Gastrocnemius medialis (tissue), 4 donors: ENCODE data around the gene MTFMT. TPM values are rescaled to one million over a fixed set of nuclear protein-coding genes. Genes with fewer than 3 reads are reported as not detected.
"Not testable (repeated sequence)": the region's sequence is repeated elsewhere in the genome, so short reads cannot be mapped to it uniquely, and the experiment has no call there.

Experiments used
- ATAC-seq, 2 donors: fragments of 150-250 bp; one replicate each; pipeline ENCODE4 v1.9.1; 2016
- DNase-seq, 2 donors: peaks; one replicate each; pipeline ENCODE4 v3.0.0-alpha.2; 2019
- H3K27ac ChIP-seq, 4 donors: fragments of 200-600 bp; sonication (generic); 1 replicate in 1 of 4; 2 replicates in 3 of 4; pipeline ENCODE4 v1.5.1; 2016 to 2018; ENCODE audit warnings: mild to moderate bottlenecking in 2 of 4, moderate library complexity in 1 of 4
- H3K27me3 ChIP-seq, 3 donors: fragments of 200-600 bp; sonication (generic) in 2 of 3; 1 replicate in 1 of 3; 2 replicates in 2 of 3; pipeline versions ENCODE4 v1.5.1 to v1.6.0; 2016 to 2019; ENCODE audit warnings: mild to moderate bottlenecking in 1 of 3, moderate library complexity in 1 of 3
- H3K36me3 ChIP-seq, 2 donors: fragments of 200-600 bp; sonication (generic) in 1 of 2; one replicate each; pipeline ENCODE4 v1.5.1; 2017 to 2018
- H3K4me1 ChIP-seq, 2 donors: fragments of 200-600 bp; sonication (generic) in 1 of 2; one replicate each; pipeline ENCODE4 v1.5.1; 2016 to 2017; ENCODE audit warnings: mild to moderate bottlenecking in 2 of 2
- H3K4me3 ChIP-seq, 4 donors: fragments of 200-600 bp; sonication (generic) in 3 of 4; 1 replicate in 1 of 4; 2 replicates in 3 of 4; pipeline ENCODE4 v1.5.1; 2016 to 2019; ENCODE audit warnings: mild to moderate bottlenecking in 2 of 4
- H3K9me3 ChIP-seq, 3 donors: fragments of 200-600 bp; sonication (generic) in 2 of 3; 1 replicate in 1 of 3; 2 replicates in 2 of 3; pipeline ENCODE4 v1.5.1; 2016 to 2019
- POLR2A ChIP-seq, 2 donors: fragments of 450-650 bp; IDR thresholded peaks; one replicate each; pipeline ENCODE4 v1.6.1; 2017; ENCODE audit warnings: antibody characterized with exemption in 2 of 2, mild to moderate bottlenecking in 2 of 2, moderate library complexity in 2 of 2
- in situ Hi-C, 4 donors: fragments of 200-750 bp; cut with MboI; loops; one replicate each; pipeline versions ENCODE4 v1.15.0 to v1.8.0; 2017; ENCODE audit warnings: low sequenced_read_pairs in 4 of 4
- intact Hi-C: fragments of 100-400 bp; cut with DNase I; formaldehyde crosslinking; loops from one replicate; pipeline ENCODE4 v1.15.1; 2023; ENCODE audit warnings: low total_unique reads
- total RNA-seq, 4 donors: library from RNA; depleted of rRNA; stranded (reverse); fragments of >200 nt; gene quantifications; one replicate each; pipeline versions ENCODE4 v1.1.0 to v1.2.3, GENCODE V29; 2016
- TF ChIP-seq, protein P1 (sequence below), 5 experiments: fragments of 450-650 bp in 3 of 5; fragments of 200-600 bp in 2 of 5; sonication (generic) in 2 of 5; IDR thresholded peaks in 4 of 5; conservative IDR thresholded peaks in 1 of 5; 1 replicate in 4 of 5; 2 replicates in 1 of 5; pipeline ENCODE4 v1.5.1; 2016 to 2019; ENCODE audit warnings: antibody characterized with exemption in 5 of 5, mild to moderate bottlenecking in 3 of 5, moderate library complexity in 3 of 5

The MTFMT gene
- total RNA-seq, 4 donors from 2014 or later: 17.3 to 34.0 (median 27.9) TPM

DNA sequence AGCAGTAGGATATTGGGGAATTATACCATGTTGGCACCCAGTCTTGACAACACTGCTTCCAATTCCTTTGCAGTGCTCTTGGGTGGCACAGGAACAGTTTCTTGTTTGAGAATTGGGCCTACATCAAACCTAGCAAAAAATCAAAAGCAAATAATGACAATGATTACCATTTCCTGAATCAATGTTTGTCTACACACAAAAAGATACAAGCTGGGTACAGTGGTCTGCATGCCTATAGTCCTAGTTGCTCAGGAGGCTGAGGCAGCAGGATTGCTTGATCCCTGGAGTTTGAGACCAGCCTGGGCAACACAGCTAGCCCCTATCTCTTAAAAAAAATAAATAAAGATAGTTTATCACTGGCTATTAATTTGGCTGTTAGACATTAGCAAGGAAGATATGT lies 8.0 kb downstream of the MTFMT start:
- no peak for DNase-seq
- in situ Hi-C loops (no loop called here), intact Hi-C loops (no loop called here)
- H3K27ac ChIP-seq: no peak overlapping the region
- peaks cover 5 to 13% of the 10 kb centered on the region in 2 donors for H3K4me1 ChIP-seq
- no peak for ATAC-seq
- no peak for TF ChIP-seq POLR2A (IDR thresholded peaks at IDR 0.05)
- H3K27me3 ChIP-seq: no peaks in the 10 kb centered on the region
- no peak overlapping the region for H3K4me3 ChIP-seq
- H3K9me3 ChIP-seq: no peaks in the 10 kb centered on the region
- H3K36me3 ChIP-seq: peaks cover 0 to 69% of the 10 kb centered on the region in 2 donors

DNA sequence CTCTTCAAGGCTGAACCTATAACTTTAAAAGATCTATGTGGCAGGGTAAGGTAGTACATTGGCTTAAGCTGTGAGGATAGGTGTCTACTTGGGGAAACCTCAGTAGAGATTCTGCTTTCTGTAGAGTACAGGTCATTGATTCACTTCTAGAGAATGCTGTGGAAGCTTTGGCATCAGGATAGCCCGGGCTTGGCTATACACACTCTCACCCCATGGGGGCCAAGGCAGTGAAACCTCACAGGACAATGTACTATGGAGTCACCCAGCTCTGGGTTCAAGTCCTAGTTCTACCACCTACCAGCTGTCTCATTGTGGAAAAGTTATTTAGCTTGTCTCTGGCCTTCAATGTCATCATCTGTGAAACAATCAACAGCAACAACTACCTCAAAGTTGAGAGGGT lies 9.0 kb downstream of the MTFMT start:
- ATAC-seq (no peak), DNase-seq (no peak)
- TF ChIP-seq POLR2A (IDR thresholded peaks at IDR 0.05): no peak
- TF ChIP-seq, protein P1, sequence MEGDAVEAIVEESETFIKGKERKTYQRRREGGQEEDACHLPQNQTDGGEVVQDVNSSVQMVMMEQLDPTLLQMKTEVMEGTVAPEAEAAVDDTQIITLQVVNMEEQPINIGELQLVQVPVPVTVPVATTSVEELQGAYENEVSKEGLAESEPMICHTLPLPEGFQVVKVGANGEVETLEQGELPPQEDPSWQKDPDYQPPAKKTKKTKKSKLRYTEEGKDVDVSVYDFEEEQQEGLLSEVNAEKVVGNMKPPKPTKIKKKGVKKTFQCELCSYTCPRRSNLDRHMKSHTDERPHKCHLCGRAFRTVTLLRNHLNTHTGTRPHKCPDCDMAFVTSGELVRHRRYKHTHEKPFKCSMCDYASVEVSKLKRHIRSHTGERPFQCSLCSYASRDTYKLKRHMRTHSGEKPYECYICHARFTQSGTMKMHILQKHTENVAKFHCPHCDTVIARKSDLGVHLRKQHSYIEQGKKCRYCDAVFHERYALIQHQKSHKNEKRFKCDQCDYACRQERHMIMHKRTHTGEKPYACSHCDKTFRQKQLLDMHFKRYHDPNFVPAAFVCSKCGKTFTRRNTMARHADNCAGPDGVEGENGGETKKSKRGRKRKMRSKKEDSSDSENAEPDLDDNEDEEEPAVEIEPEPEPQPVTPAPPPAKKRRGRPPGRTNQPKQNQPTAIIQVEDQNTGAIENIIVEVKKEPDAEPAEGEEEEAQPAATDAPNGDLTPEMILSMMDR (IDR thresholded peaks at IDR 0.05 in 4 of 5, conservative IDR thresholded peaks at IDR 0.05 in 1 of 5): no peak
- intact Hi-C loops: no loop called here
- peaks cover 0 to 73% of the 10 kb centered on the region in 2 donors for H3K36me3 ChIP-seq
- no peak overlapping the region for H3K4me3 ChIP-seq
- peaks cover 5 to 13% of the 10 kb centered on the region in 2 donors for H3K4me1 ChIP-seq
- no peaks in the 10 kb centered on the region for H3K27me3 ChIP-seq
- no peaks in the 10 kb centered on the region for H3K9me3 ChIP-seq
- H3K27ac ChIP-seq: no peak overlapping the region
- in situ Hi-C loops: no loop called here

DNA sequence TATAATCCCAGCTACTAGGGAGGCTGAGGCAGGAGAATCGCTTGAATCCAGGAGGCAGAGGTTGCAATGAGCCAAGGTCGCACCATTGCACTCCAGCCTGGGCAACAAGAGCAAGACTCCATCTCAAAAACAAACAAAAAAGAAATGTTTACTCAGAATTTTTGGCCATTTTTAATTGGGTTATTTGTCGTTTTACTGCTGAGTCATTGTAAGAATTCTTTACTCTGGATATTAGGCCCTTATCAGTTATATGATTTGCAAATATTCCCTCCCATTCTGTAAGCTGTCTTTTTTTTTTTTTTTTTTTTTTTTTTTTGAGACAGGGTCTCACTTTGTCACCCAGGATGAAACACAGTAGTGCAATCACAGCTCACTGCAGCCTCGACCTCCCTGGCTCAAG lies 18.2 kb downstream of the MTFMT start:
- H3K9me3 ChIP-seq, H3K27me3 ChIP-seq, ATAC-seq, in situ Hi-C loops, DNase-seq, H3K4me3 ChIP-seq, H3K27ac ChIP-seq, H3K4me1 ChIP-seq, intact Hi-C loops: not testable (repeated sequence)
- H3K36me3 ChIP-seq: peaks cover 0 to 50% of the 10 kb centered on the region in 2 donors

DNA sequence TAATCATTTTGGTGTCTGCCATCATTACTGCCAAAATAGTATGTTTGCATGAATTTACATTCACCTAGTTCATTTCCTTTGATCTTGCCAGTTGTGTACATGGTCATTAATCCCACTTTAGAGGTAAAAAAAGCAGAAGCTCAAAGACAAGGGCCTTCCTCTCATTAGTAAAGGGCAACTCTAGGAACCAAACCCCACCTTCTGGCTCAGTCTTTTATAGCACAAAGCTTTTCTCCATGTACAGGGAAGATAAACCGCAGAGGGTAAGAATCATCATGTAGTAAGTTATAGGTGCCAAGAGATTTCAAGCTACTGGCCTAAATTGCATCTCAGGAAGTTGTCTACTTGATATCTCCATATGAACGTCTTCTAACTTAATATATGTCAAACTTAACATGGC lies 20.5 kb downstream of the MTFMT start:
- intact Hi-C loops: no loop called here
- Histone ChIP-seq H3K4me1 (no peaks in the 10 kb centered on the region), H3K4me3 (no peak overlapping the region), H3K27ac (no peak overlapping the region), H3K36me3 (peaks cover 2 to 41% of the 10 kb centered on the region in 2 donors), H3K9me3 (no peaks in the 10 kb centered on the region), H3K27me3 (no peaks in the 10 kb centered on the region)
- no peak for ATAC-seq
- no peak for DNase-seq
- TF ChIP-seq, protein P1 (IDR thresholded peaks at IDR 0.05 in 4 of 5, conservative IDR thresholded peaks at IDR 0.05 in 1 of 5): no peak
- no peak for TF ChIP-seq POLR2A (IDR thresholded peaks at IDR 0.05)
- in situ Hi-C loops: no loop called here

DNA sequence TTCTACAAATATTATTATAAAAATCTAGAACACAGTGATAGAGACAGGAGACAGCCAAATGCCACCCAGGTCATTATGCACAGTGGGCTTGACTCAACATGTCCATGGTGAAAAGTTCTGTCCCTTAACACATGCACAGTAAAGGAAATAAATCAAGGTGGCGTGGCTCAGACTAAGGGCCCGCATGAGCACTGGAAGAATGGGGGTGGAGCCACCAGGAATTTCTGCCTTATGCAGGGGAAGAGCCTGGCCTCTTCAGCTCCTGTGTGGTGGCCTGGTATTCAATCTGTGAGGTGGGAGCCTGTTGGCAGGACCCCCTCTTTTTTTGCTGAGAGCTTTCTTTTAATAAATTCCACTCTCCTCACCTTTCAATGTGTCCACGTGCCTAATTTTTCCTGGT lies 22.6 kb downstream of the MTFMT start:
- Histone ChIP-seq H3K27me3 (no peaks in the 10 kb centered on the region), H3K36me3 (peaks cover 2 to 45% of the 10 kb centered on the region in 2 donors), H3K4me3 (no peak overlapping the region), H3K4me1 (no peaks in the 10 kb centered on the region), H3K27ac (no peak overlapping the region), H3K9me3 (no peaks in the 10 kb centered on the region)
- ATAC-seq: no peak
- DNase-seq: no peak
- TF ChIP-seq, protein P1 (IDR thresholded peaks at IDR 0.05 in 4 of 5, conservative IDR thresholded peaks at IDR 0.05 in 1 of 5): no peak
- no peak for TF ChIP-seq POLR2A (IDR thresholded peaks at IDR 0.05)
- intact Hi-C loops (no loop called here), in situ Hi-C loops (no loop called here)

DNA sequence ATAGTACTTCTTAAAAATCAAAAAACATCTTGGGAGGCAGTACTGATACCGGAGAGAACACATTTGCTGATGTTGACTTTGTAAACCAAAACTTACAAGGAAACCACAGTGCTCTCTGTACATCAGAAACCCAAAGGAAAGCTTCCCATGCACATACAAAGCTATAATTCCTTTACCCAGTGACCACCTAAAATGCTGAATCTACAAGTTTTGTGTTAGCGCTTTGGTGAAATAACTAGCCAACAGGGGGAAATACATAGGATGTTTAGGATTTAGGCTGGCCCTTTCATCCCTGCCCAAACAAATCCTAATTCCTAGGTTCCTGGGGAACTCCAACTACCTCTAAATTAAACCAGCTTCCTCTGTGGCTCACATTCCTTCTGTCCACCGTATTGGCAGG lies 24.4 kb downstream of the MTFMT start:
- Histone ChIP-seq H3K36me3 (peaks cover 2 to 39% of the 10 kb centered on the region in 2 donors), H3K4me3 (no peak overlapping the region), H3K9me3 (no peaks in the 10 kb centered on the region), H3K27me3 (no peaks in the 10 kb centered on the region), H3K4me1 (no peaks in the 10 kb centered on the region), H3K27ac (no peak overlapping the region)
- in situ Hi-C loops: no loop called here
- DNase-seq: no peak
- no peak for ATAC-seq
- no peak for TF ChIP-seq POLR2A (IDR thresholded peaks at IDR 0.05)
- TF ChIP-seq, protein P1 (IDR thresholded peaks at IDR 0.05 in 4 of 5, conservative IDR thresholded peaks at IDR 0.05 in 1 of 5): no peak
- intact Hi-C loops: no loop called here
